Activated CD8-positive, alpha-beta memory T cell treated with anti-CD3 and anti-CD28 coated beads, Interleukin-2, amount 50 U/mL, for 1 hour (primary cell): Measurements from ENCODE around the gene HHIPL1.

ENCODE experiments used
- DNase-seq: peaks from one replicate; pipeline ENCODE4 v3.0.0-alpha.2; 2020; ENCODE audit errors: extremely low read depth

HHIPL1 gene

GRCh38 chr14:99644723-99645544, at the start of gene HHIPL1:
Gene HHIPL1, plus strand, starts transcription at chr14:99645129. Its CDS starts 79 bp downstream, at chr14:99645208.
- no peak for DNase-seq

- no peak for DNase-seq
Measured at GRCh38 chr14:99595524-99595923, 49.4 kb upstream of the HHIPL1 start.

- DNase-seq, result no peak
Measured at GRCh38 chr14:99596071-99596627, 48.8 kb upstream of the HHIPL1 start.

DNA sequence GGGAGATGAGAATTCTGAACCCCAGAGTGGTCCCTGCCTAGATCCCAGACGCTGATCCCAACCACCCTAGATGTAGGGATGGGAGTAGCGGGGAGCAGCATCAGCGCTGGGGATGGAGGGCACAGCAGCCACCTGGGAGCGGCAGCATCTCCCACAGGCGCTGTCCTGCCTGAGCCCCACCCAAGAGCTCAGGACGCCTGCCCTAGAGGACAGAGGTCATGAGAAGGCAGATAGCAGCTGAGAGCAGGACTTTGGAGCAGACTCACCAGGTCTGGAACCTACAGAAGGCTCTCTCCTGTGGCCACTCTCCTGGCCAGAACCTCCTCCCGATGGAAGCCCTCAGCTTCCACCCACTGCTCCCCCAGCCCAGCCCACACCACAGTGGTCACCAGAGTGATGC, 48.2 kb upstream of the HHIPL1 start:
- DNase-seq, result no peak

- DNase-seq, result no peak
Measured at GRCh38 chr14:99597911-99598600, 46.9 kb upstream of the HHIPL1 start.

- DNase-seq, result no peak
Measured at GRCh38 chr14:99598774-99599173, 46.2 kb upstream of the HHIPL1 start.

GRCh38 chr14:99599393-99599792, 45.5 kb upstream of the HHIPL1 start:
- DNase-seq, result no peak

- DNase-seq, result no peak
Measured at GRCh38 chr14:99600232-99600888, 44.6 kb upstream of the HHIPL1 start.

GRCh38 chr14:99601361-99601831, 43.5 kb upstream of the HHIPL1 start:
- no peak for DNase-seq

DNA sequence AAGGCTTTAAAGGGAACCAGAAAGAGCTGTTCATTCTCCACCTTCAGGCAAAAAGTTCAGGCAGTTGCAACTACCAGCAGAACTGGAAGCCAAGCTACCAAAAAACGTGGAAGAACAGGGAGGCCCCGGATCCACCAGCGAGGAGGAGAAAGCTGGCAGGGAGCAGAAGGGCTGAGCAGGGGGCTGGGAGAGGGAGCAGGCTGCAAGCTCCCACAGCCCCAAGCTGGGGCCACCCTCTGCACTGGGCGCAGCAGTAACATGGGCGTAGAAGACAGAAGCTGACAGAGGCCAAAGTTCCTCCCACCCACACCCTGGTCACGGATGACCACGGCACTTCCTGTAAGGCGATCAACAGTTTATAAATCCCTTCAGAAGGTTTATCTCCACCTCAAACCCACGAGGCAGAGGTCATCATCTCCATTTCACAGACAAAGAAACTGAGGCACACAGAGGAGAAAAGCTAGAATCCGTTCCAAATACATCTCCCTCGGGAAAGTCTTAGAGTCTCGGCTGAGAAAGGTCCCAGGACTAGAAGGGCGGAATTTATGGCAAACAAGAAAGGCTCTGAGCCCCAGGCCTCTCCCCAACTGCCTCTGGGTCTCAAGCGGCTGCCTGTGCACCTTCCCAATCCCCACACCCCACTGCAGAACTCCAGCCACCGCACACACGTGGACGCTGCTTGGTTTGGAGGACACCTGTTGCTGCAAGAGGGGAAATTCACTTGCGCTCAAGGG, 42.7 kb upstream of the HHIPL1 start:
- no peak for DNase-seq

- no peak for DNase-seq
Measured at GRCh38 chr14:99602788-99603415, 42.0 kb upstream of the HHIPL1 start.

- DNase-seq, result no peak
Measured at GRCh38 chr14:99603471-99604277, 41.3 kb upstream of the HHIPL1 start, which contains the start of gene CCDC85C. Gene CCDC85C, minus strand, starts transcription at chr14:99604207. Its CDS starts 248 bp downstream, at chr14:99603959.

DNA sequence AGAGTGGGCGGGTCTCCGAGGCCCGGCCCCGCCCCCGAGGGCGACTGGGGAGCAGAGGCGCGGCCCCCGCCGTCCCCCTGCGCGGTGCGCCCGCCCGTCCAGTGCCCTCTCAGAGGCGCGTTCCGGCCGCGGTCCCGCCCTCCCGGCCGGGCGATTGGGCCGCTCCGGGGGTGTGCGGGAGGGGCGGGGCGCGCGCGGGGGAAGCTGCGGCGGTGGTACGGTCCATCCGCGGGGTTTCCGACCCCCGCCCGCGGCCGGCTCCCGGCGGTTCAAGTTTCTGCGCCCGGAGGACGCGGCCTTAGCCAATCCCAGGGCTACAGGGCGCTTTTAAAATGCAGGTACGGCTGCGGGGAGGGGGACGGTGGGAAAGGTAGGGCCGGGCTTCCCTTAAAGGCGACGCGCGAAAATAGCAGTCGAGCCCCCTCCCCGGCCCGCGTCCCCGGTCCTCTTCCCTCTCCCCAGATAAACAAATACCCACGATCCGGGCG, 40.6 kb upstream of the HHIPL1 start:
- DNase-seq, result peak; percentile 70

DNA sequence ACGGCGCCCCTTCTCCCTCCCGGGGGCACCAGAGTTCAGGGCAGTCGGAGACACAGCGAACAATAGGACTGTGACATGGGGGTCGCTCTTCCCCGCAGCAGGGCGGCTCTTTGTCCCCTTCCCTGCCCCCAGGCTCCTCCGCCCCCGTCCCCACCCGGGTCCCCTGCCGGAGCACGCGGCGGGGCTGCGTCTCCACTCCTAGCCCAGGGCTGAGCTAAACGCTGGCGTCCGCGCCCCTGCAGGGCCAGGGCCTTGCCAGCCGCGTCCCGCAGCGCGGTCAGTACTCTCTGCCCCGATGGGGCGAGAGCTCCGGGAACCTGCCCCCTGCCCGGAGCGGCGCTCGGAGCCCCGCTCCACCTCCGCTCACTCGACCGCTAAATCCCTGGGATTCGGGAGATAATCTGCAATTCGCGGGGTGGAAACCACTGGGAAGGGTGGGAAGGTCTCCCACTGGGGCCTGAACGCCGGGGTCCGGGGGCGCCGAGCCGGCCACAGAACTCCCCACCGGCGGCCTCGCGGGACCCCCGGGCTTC, 40.1 kb upstream of the HHIPL1 start:
- no peak for DNase-seq

DNA sequence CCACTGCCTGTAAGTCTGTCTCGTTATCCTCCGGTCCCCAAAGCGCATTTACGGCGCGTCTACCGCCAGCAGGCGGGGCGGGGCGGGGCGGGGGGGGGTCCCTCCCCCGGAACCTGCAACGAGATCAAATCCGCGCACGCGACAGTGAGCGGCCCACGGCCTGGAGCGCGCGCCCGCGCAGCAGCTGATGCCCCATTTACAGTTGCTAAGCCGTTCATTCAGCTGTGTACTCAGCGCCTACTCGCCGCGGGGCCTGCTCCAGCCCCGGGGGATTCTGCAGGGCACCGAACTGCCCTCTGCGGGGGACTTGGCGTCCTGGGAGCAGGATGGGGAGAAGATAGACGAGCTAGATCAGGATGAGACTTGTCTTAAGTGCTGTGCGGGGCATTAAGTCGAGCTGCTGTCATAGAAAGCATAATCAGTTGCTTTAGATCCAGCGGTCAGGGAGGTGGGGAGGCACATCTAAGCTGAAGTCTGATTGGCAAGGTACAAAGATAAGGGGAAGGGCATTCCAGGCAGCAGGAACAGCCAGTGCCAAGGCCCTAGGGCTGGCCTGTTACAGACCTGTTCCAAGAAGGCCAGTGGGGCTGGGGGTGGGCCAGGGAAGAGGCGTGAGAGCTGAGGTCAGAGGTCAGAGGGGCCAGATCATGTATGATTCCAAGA, 39.5 kb upstream of the HHIPL1 start:
- peak; percentile 45 for DNase-seq

GRCh38 chr14:99606359-99606758, 38.6 kb upstream of the HHIPL1 start:
- DNase-seq, result no peak

- no peak for DNase-seq
Measured at GRCh38 chr14:99608591-99608990, 36.3 kb upstream of the HHIPL1 start.

DNA sequence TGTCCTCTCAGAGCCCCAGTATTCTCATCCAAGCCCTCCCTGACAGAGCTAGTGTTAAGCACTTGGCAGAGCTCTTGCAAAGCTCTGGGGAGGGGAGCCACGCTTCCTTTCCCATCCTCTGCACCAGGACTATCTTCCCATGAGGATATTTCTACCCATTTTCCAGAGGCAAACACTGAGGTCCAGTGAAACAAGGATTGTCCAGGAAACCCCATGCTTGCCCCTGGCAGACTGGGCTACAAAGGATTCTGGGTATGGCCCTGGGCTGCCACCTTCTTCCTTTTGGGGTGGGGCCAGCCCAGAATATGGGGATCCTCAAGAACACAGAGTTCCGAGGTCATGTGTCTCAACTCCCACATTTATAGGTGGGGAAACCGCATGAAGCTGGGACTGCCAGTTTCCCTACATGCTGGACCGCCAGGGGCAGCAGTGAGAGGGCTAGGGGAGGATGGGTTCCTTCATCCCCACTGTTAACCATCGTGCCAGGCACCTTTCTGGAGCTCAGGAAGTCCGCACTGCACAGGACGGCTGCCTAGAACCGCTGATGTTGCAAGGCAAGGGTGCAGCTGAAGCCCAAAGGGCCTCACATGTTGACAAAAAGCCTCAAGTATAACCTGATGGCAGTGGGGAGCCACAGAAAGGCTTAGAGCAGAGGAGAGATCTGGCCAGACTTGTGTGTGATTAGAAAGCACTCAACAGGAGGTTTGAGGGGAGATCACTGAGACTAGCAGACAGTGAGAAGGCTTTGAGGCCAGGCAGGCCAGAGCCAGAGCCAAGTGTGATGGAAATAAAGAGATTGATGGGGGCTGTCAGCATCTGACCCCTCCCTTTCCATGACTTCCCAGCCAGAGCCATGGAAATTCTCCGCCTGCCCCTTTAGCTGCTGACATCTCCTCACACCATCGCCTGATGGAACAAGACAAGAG, 35.4 kb upstream of the HHIPL1 start:
- no peak for DNase-seq
